ENCODE data around the gene MYADML2.

The MYADML2 gene

GRCh38 chr17:81890447-81891302 is 56.4 kb downstream of the MYADML2 start:
- no peak for DNase-seq
